ENCODE data around the gene KCNJ12.
A peak's percentile ranks its signal among the peaks of the same experiment; 100 is the strongest.
"Not testable (repeated sequence)": the region's sequence is repeated elsewhere in the genome, so short reads cannot be mapped to it uniquely, and the experiment has no call there.

The KCNJ12 gene

GRCh38 chr17:21376081-21376758, at the start of gene KCNJ12:
Gene KCNJ12, plus strand, starts transcription at chr17:21376357. Its CDS starts 38,986 bp downstream, at chr17:21415343.
- H3K27ac ChIP-seq, result peak within 1 kb of the TSS in 7 of 21 experiments; percentile 0 to 58 (median 29)
- H3K4me3 ChIP-seq, result peak within 1 kb of the TSS; percentile 21 to 51 (median 31)

GRCh38 chr17:21327921-21328320, 48.2 kb upstream of the KCNJ12 start:
- not testable (repeated sequence) for H3K4me3 ChIP-seq, H3K27ac ChIP-seq

GRCh38 chr17:21328778-21329177, 47.4 kb upstream of the KCNJ12 start:
- H3K27ac ChIP-seq, H3K4me3 ChIP-seq: not testable (repeated sequence)

GRCh38 chr17:21330436-21331160, 45.6 kb upstream of the KCNJ12 start:
- Histone ChIP-seq H3K4me3 (no peak overlapping the region), H3K27ac (no peak overlapping the region)

GRCh38 chr17:21336541-21337294, 39.4 kb upstream of the KCNJ12 start:
- not testable (repeated sequence) for H3K4me3 ChIP-seq, H3K27ac ChIP-seq

- not testable (repeated sequence) for H3K27ac ChIP-seq, H3K4me3 ChIP-seq
These were observed 38.1 kb upstream of the KCNJ12 start for GRCh38 chr17:21337981-21338625.

- H3K27ac ChIP-seq, result no peak overlapping the region
- H3K4me3 ChIP-seq, result no peak overlapping the region
These were observed 37.1 kb upstream of the KCNJ12 start for GRCh38 chr17:21339011-21339410.

GRCh38 chr17:21339571-21339970, 36.6 kb upstream of the KCNJ12 start:
- not testable (repeated sequence) for H3K27ac ChIP-seq

GRCh38 chr17:21340407-21340806, 35.8 kb upstream of the KCNJ12 start:
- H3K4me3 ChIP-seq, H3K27ac ChIP-seq: not testable (repeated sequence)

More at GRCh38 chr17:21339571-21339970, 36.6 kb upstream of the KCNJ12 start:
- H3K4me3 ChIP-seq, result not testable (repeated sequence)

GRCh38 chr17:21341279-21341678, 34.9 kb upstream of the KCNJ12 start:
- not testable (repeated sequence) for H3K27ac ChIP-seq, H3K4me3 ChIP-seq

- not testable (repeated sequence) for H3K4me3 ChIP-seq, H3K27ac ChIP-seq
These were observed 34.1 kb upstream of the KCNJ12 start for GRCh38 chr17:21341925-21342540.

- H3K4me3 ChIP-seq, H3K27ac ChIP-seq: not testable (repeated sequence)
These were observed 32.9 kb upstream of the KCNJ12 start for GRCh38 chr17:21343061-21343949.

- not testable (repeated sequence) for H3K27ac ChIP-seq, H3K4me3 ChIP-seq
These were observed 31.4 kb upstream of the KCNJ12 start for GRCh38 chr17:21344801-21345200.

- Histone ChIP-seq H3K27ac (no peak overlapping the region), H3K4me3 (no peak overlapping the region)
These were observed 30.9 kb upstream of the KCNJ12 start for GRCh38 chr17:21345236-21345635.

- H3K4me3 ChIP-seq, H3K27ac ChIP-seq: not testable (repeated sequence)
These were observed 30.1 kb upstream of the KCNJ12 start for GRCh38 chr17:21346107-21346506.

GRCh38 chr17:21346651-21347250, 29.4 kb upstream of the KCNJ12 start:
- H3K4me3 ChIP-seq, H3K27ac ChIP-seq: not testable (repeated sequence)

GRCh38 chr17:21347660-21348059, 28.5 kb upstream of the KCNJ12 start:
- not testable (repeated sequence) for H3K4me3 ChIP-seq, H3K27ac ChIP-seq

All from skin epidermis (tissue), 12 donors.